Stimulated activated naive CD8-positive, alpha-beta T cell treated with anti-CD3 and anti-CD28 coated beads, Interleukin-15, amount 100 ng/mL, for 72 hours (primary cell): ENCODE measurements around the gene TMEM144.

ENCODE experiments used
- ATAC-seq: fragments of 150-1000 bp; cut with Tn5 transposase; 2 replicates; pipeline ENCODE4 v1.10.0; 2021; ENCODE audit warnings: mild to moderate bottlenecking, moderate library complexity
- DNase-seq, 2 donors: peaks; one replicate each; pipeline ENCODE4 v3.0.0; 2021 to 2022
- H3K27ac Mint-ChIP-seq, 2 donors: one replicate each; pipeline ENCODE4 v1.8.0; 2022; ENCODE audit warnings: mild to moderate bottlenecking in 2 of 2, mixed read lengths in 2 of 2, moderate library complexity in 2 of 2
- H3K27me3 Mint-ChIP-seq: one replicate; pipeline ENCODE4 v1.8.0; 2022; ENCODE audit warnings: mixed read lengths
- H3K4me1 Mint-ChIP-seq: one replicate; pipeline ENCODE4 v1.8.0; 2022; ENCODE audit warnings: mild to moderate bottlenecking, mixed read lengths
- H3K4me3 Mint-ChIP-seq, 2 donors: one replicate each; pipeline ENCODE4 v1.8.0; 2022; ENCODE audit warnings: mild to moderate bottlenecking in 2 of 2, mixed read lengths in 2 of 2, moderate library complexity in 1 of 2
- H3K9me3 Mint-ChIP-seq, 2 donors: one replicate each; pipeline ENCODE4 v1.8.0; 2022; ENCODE audit warnings: mixed read lengths in 2 of 2

Gene TMEM144

DNA sequence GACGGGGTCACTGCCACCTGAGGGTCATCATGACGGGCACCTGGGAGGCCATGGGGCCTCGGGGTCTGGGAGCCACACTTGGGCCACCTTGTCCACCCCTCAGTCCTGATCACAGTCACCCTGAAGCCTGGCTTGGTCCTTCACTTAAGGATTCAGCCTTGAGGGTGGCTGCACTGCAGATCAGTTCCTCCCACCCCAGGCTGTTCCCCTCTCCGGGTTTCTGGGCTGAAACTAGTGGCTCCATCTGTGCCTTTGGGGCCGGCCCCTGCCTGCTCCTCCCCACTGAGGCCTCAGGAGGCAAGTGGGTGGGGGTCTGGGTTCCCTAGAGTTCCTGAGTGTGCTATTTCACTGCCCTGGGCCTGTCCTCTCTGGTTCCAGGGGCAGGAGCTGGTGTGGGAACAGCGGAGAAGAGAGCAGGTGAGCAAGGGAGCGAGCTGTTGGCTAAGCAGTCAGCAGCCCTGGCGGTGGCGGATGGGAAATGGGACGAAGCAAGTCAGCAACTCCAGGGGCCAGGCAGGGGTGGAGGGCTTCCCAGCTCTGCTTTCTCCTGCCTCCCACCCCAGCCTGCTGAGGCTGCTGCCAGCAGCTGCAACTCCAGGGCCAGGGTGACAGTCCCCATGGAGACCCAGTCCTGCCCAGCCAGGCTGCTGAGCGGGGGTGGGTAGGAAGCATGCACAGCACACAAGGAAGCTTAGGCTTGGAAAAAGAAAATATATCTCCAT is 81.2 kb downstream of the TMEM144 start:
- no peak for DNase-seq
- Mint-ChIP-seq H3K9me3 (peaks cover 0 to 17% of the 10 kb centered on the region in 2 donors), H3K27me3 (no peaks in the 10 kb centered on the region), H3K4me3 (no peak overlapping the region), H3K27ac (no peak overlapping the region), H3K4me1 (no peaks in the 10 kb centered on the region)
- ATAC-seq: no peak

DNA sequence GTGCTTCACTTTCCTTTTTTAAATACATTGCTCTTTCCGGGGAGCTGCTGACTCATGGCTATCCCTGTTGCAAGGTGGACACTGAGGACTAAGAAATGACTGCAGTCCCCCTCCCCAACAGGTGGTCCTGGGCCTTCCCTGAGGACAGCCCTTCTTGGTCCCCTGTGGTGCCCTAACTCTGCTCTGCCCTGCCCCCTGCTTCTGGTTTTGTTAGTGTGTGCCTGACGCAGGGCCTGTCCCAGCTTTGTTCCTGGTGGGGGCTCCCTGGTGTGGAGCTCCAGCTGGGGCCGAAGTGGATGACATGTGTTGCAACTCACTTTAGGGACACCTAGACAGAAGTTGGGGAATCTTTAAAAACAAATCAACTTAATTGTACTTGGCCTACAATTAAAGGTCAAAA is 81.9 kb downstream of the TMEM144 start:
- H3K27me3 Mint-ChIP-seq: no peaks in the 10 kb centered on the region
- H3K27ac Mint-ChIP-seq: no peak overlapping the region
- no peak for DNase-seq
- peaks cover 0 to 17% of the 10 kb centered on the region in 2 donors for H3K9me3 Mint-ChIP-seq
- no peak for ATAC-seq
- no peaks in the 10 kb centered on the region for H3K4me1 Mint-ChIP-seq
- no peak overlapping the region for H3K4me3 Mint-ChIP-seq

DNA sequence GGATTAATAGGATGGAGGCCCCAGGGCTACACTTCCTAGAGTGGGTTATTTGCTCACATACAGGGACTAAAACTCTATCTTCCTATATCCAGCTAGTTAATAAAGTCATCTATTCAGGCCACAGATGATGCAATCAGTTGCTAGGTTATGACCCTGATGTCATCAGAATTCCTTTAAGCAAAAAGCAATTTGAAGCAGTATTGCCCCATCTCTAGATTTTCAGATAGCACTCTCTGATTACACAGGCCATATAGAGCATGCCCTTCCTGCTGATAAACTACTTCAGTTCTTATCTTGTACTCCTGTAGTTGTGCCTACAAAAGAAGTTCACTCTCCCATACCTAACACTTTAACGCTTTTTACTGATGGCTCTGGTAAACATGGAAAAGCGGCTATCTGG is 84.8 kb downstream of the TMEM144 start:
- Mint-ChIP-seq H3K9me3 (peaks cover 0 to 17% of the 10 kb centered on the region in 2 donors), H3K27me3 (no peaks in the 10 kb centered on the region), H3K27ac (no peak overlapping the region), H3K4me1 (no peaks in the 10 kb centered on the region), H3K4me3 (no peak overlapping the region)
- no peak for ATAC-seq
- no peak for DNase-seq

DNA sequence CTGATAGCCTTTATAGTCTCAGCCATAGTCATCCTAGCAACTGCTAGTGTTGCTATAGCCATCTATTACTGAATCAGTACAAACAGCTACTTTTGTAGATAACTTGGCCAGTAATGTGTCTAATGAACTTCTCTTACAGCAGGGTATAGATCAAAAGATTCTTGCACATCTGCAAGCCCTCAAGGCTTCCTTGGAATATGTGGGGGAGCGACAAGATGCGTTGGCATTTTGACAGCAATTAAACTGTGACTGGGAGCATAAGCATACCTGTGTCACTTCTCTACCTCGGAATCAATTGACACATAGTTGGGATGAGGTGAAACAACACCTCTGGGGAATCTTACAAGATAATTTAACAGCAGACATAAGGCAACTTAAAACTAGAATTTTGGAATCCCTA is 87.6 kb downstream of the TMEM144 start:
- no peaks in the 10 kb centered on the region for H3K27me3 Mint-ChIP-seq
- ATAC-seq: no peak

DNA sequence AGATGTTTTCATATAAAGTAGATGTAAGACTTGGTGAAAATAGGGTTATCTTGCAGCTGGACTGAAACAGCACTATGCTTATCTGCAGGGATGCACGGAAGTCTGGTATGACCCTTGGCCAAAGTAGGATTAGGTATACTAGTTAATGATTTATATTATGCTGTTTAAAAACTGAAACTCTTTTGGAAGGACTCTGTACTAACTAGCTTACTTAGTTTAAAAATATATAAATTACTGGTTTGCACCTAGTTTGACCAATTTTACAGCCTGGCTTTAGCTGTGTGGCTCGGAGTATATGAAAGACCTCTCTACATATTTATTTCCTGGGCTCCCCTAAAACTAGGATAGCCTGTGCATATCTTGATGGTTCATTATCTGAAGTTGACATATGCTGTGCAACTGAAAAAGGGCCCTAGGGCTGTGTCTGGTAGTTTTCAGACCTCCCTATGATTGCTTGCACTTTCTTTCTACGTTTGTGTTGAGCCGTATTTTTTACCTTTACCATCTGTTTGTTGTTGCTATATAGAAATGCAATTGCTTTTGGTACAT is 89.2 kb downstream of the TMEM144 start:
- no peak overlapping the region for H3K4me3 Mint-ChIP-seq
- no peaks in the 10 kb centered on the region for H3K27me3 Mint-ChIP-seq
- ATAC-seq (no peak), DNase-seq (no peak)
- no peaks in the 10 kb centered on the region for H3K9me3 Mint-ChIP-seq
- H3K4me1 Mint-ChIP-seq: no peaks in the 10 kb centered on the region
- H3K27ac Mint-ChIP-seq: no peak overlapping the region

More for the DNA sequence above, 87.6 kb downstream of the TMEM144 start:
- DNase-seq: no peak
- no peak overlapping the region for H3K4me3 Mint-ChIP-seq
- H3K27ac Mint-ChIP-seq: no peak overlapping the region
- no peaks in the 10 kb centered on the region for H3K4me1 Mint-ChIP-seq
- H3K9me3 Mint-ChIP-seq: peaks cover 0 to 3% of the 10 kb centered on the region in 2 donors

DNA sequence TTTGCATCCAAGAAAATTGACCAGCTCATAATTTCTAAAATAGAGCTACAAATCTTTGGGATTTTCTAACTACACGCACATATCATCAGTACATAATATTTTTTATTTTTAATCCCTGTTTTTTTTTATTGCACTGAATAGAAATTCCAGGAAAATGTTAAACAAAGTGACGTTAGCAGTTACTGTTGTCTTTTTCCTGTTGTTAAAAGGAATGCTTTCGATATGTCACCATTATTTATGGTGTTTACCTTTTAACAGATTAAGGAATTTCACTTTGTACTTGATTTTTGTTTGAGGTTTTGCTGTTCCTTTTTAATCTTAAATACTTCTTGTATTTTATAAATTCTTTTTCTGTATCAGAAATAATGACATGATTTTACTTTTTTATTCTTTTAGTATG is 89.7 kb downstream of the TMEM144 start:
- H3K4me3 Mint-ChIP-seq: no peak overlapping the region
- ATAC-seq: no peak
- H3K4me1 Mint-ChIP-seq: no peaks in the 10 kb centered on the region

DNA sequence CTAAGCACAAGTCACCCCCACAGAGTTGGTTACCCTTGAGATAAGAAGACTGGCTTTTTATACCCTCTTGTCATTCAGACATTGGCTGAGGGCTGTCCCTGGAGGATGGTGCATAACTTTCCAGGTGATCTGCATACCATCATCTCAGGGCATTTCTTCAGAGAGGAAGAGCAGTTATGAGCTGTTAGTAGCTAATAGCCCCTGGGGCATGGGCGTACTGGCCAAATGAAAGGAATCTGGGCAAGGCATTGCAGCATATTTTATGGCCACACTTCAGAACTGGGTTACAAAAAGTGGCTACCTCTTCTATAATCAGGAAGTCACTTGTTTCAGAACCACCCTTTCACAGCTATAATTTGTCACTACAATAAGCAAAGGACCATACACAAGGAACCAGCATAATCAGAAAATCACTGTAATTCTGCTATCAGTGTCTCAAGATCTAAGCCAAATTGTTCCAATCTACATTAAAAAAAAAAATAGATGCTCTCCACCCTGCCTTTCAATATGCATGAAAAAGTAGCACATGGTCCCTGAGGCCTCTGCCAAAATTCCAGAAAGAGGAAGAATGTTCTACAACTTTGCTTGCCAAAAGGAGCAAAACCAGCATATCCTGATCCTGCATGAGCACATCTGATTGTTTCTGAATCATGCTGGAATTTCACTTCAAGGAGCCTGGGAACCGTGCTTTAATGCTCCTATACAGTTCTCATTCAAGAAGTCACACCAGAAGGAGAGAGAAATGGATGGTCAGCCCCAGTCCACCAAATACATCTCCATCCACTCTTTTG is 92.0 kb downstream of the TMEM144 start:
- Mint-ChIP-seq H3K4me1 (no peaks in the 10 kb centered on the region), H3K9me3 (no peaks in the 10 kb centered on the region), H3K4me3 (no peak overlapping the region), H3K27ac (no peak overlapping the region), H3K27me3 (no peaks in the 10 kb centered on the region)
- ATAC-seq (no peak), DNase-seq (no peak)

More for the DNA sequence above, 89.7 kb downstream of the TMEM144 start:
- Mint-ChIP-seq H3K27me3 (no peaks in the 10 kb centered on the region), H3K27ac (no peak overlapping the region), H3K9me3 (no peaks in the 10 kb centered on the region)
- no peak for DNase-seq

DNA sequence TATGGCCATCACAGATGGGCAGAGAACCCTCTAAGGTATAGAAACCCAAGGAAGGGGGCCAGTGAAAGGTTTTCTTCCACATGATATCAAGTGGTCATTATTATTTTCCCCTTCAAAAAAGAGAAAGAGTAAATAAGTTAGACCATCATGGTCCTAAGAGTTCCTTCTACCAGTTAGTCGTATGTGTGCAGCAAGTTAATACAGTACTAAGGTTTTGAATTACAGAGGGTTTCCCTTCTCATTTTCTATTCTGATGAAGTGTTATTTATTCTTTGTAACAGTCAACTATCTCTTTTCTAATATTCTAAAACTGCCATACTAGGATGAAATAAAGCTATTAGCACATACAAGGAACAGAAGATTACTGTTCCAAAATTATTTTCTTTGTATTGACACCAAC is 94.4 kb downstream of the TMEM144 start:
- Mint-ChIP-seq H3K4me1 (no peaks in the 10 kb centered on the region), H3K27ac (no peak overlapping the region), H3K9me3 (peaks cover 0 to 6% of the 10 kb centered on the region in 2 donors), H3K27me3 (no peaks in the 10 kb centered on the region), H3K4me3 (no peak overlapping the region)
- no peak for DNase-seq
- ATAC-seq: no peak
